Glutamatergic neuron (in vitro differentiated cells): Measurements from ENCODE around the gene F2R. TPM values are rescaled to one million over a fixed set of nuclear protein-coding genes. Genes with fewer than 3 reads are reported as not detected.
"Not testable (repeated sequence)": the region's sequence is repeated elsewhere in the genome, so short reads cannot be mapped to it uniquely, and the experiment has no call there.

Experiments
- DNase-seq: peaks from one replicate; pipeline ENCODE4 v3.0.0; 2022
- H3K27ac Mint-ChIP-seq: one replicate; pipeline ENCODE4 v1.8.0; 2020; ENCODE audit warnings: mild to moderate bottlenecking, mixed read lengths, inconsistent platforms; ENCODE audit not compliant: unreplicated experiment
- H3K27me3 Mint-ChIP-seq: one replicate; pipeline ENCODE4 v1.8.0; 2020; ENCODE audit warnings: mild to moderate bottlenecking, moderate library complexity, mixed read lengths, inconsistent platforms; ENCODE audit not compliant: unreplicated experiment
- H3K36me3 Mint-ChIP-seq: one replicate; pipeline ENCODE4 v1.8.0; 2020; ENCODE audit warnings: mild to moderate bottlenecking, mixed read lengths, inconsistent platforms; ENCODE audit not compliant: unreplicated experiment
- H3K4me1 Mint-ChIP-seq: one replicate; pipeline ENCODE4 v1.8.0; 2020; ENCODE audit warnings: mild to moderate bottlenecking, low read depth, mixed read lengths, inconsistent platforms; ENCODE audit not compliant: unreplicated experiment
- H3K4me3 Mint-ChIP-seq: one replicate; pipeline ENCODE4 v1.8.0; 2020; ENCODE audit warnings: mild to moderate bottlenecking, mixed read lengths, inconsistent platforms; ENCODE audit not compliant: unreplicated experiment
- H3K9me3 Mint-ChIP-seq: one replicate; pipeline ENCODE4 v1.8.0; 2020; ENCODE audit warnings: mild to moderate bottlenecking, moderate library complexity, mixed read lengths, inconsistent platforms; ENCODE audit not compliant: unreplicated experiment
- total RNA-seq: library from RNA; stranded (reverse); fragmentation: NEBNext Ultra II Directional; extraction: Animal tissue kit (Norgen Biotek cat#: 25700); gene quantifications from one replicate; pipeline ENCODE4 v1.2.1, GENCODE V29; 2021; ENCODE audit not compliant: unreplicated experiment
- TF ChIP-seq, protein P1 (sequence below): fragments of 200-600 bp; sonication (generic); IDR thresholded peaks from one replicate; pipeline ENCODE4 v1.5.0; 2021; ENCODE audit not compliant: partially characterized antibody, unreplicated experiment

F2R gene
- total RNA-seq, 1 donor from 2014 or later = 59.3 TPM

DNA sequence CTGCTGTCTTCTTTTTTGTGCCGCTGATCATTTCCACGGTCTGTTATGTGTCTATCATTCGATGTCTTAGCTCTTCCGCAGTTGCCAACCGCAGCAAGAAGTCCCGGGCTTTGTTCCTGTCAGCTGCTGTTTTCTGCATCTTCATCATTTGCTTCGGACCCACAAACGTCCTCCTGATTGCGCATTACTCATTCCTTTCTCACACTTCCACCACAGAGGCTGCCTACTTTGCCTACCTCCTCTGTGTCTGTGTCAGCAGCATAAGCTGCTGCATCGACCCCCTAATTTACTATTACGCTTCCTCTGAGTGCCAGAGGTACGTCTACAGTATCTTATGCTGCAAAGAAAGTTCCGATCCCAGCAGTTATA, 17.1 kb downstream of the F2R start:
- Mint-ChIP-seq H3K27ac (no peak overlapping the region), H3K36me3 (peaks cover 35% of the 10 kb centered on the region)

DNA sequence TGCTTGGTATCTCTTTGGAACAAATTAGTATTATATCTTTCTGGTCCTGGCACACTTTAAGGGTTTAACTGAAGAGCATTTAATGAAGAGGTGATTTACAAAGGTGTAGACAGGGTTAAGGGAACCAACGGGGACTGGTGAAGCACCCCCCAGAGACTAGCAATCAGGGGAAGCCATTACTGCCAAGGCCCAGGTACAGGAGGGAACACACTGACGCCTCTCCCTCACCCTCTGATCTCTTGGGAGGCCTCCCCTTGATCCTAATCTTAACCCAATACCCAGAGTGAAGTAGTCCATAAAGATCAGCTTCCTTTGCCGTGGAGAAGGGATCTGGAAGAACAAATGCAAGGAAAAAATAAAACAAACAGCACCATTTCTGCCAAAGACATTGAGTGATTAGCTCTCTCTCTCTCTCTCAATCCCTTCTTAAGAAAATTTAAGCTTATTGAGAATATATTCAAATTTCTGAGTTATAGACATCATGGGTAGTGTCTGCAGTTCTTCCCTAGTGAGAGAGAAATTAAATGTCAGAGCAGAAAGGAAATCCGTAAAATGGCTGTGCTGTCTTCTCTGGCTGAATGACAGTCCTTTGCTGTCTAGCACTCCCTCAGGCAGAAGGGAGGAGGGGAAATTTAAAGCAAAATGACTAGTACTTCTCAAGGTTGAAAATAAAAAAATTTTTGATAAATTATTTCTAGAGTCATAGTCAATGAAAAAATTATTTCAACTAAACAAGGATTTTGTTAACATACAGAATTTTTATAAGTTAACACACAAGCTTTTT, 20.0 kb downstream of the F2R start:
- TF ChIP-seq, protein P1, sequence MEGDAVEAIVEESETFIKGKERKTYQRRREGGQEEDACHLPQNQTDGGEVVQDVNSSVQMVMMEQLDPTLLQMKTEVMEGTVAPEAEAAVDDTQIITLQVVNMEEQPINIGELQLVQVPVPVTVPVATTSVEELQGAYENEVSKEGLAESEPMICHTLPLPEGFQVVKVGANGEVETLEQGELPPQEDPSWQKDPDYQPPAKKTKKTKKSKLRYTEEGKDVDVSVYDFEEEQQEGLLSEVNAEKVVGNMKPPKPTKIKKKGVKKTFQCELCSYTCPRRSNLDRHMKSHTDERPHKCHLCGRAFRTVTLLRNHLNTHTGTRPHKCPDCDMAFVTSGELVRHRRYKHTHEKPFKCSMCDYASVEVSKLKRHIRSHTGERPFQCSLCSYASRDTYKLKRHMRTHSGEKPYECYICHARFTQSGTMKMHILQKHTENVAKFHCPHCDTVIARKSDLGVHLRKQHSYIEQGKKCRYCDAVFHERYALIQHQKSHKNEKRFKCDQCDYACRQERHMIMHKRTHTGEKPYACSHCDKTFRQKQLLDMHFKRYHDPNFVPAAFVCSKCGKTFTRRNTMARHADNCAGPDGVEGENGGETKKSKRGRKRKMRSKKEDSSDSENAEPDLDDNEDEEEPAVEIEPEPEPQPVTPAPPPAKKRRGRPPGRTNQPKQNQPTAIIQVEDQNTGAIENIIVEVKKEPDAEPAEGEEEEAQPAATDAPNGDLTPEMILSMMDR = no peak
- no peak for DNase-seq
- no peaks in the 10 kb centered on the region for H3K9me3 Mint-ChIP-seq
- H3K27ac Mint-ChIP-seq = no peak overlapping the region
- no peak overlapping the region for H3K4me3 Mint-ChIP-seq
- H3K4me1 Mint-ChIP-seq = peaks cover 13% of the 10 kb centered on the region
- peaks cover 3% of the 10 kb centered on the region for H3K27me3 Mint-ChIP-seq
- peaks cover 11% of the 10 kb centered on the region for H3K36me3 Mint-ChIP-seq

More for the DNA sequence above, 17.1 kb downstream of the F2R start:
- no peak for DNase-seq
- Mint-ChIP-seq H3K9me3 (peaks cover 3% of the 10 kb centered on the region), H3K4me3 (no peak overlapping the region), H3K4me1 (peaks cover 13% of the 10 kb centered on the region), H3K27me3 (peaks cover 3% of the 10 kb centered on the region)
- TF ChIP-seq, protein P1 = no peak

DNA sequence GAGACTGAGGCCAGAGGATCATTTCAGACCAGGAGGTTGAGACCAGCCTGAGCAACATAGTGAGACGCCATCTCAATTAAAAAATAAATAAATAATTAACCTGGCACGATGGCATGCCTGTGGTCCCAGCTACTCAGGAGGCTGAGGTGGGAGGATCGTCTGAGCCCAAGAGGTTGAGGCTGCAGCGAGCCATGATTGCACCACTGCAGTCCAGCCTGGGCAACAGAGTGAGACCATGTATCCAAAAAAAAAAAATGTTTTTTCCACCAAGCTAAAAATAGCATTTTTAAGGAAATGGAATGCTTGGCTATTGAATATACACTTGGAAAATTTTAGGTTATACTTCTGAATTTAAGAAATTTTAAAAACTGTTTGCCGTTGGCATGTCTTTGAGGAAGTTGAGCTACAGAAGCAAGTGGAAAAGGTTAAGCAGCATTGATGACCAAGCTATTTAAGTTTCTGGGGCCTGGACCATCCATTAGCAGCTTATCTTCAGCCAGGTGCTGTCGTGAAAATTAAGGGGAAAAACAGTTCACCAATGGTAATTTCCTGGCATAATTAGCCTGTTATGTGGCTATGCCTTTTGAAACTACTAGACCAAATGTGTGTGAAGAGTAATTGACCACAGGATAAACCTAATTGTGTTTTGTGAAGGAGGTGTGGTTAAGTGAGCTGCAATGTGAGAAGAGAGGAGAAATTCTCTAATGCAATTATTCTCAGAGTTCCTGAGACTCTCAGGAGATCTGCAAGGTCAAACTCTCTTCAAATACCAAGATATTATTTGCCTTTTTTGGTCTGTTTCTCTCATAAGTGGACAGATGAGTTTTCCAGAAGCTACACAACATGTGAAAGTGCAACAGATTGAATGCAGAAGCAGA, 21.0 kb downstream of the F2R start:
- Mint-ChIP-seq H3K27ac (no peak overlapping the region), H3K4me1 (peaks cover 13% of the 10 kb centered on the region), H3K4me3 (no peak overlapping the region), H3K9me3 (no peaks in the 10 kb centered on the region), H3K36me3 (peaks cover 11% of the 10 kb centered on the region), H3K27me3 (peaks cover 3% of the 10 kb centered on the region)
- TF ChIP-seq, protein P1 = no peak
- DNase-seq = no peak

DNA sequence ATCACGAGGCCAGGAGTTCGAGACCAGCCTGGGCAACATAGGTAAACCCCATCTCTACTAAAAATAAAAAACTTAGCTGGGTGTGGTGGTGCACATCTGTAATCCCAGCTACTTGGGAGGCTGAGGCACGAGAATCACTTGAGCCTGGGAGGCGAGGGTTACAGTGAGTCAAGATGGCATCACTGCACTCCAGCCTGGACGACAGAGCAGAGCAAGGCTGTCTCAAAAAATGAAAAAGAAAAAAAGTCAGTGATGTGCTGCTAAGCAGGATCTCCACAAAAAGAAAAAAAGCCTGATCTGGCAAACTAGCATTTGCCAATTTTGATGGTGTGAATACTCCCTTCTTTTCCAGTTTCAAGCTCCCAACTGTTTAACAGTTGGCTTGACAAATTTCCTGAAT, 21.9 kb downstream of the F2R start:
- no peak for DNase-seq
- H3K27me3 Mint-ChIP-seq = peaks cover 3% of the 10 kb centered on the region
- TF ChIP-seq, protein P1 = no peak
- H3K36me3 Mint-ChIP-seq = peaks cover 4% of the 10 kb centered on the region
- no peak overlapping the region for H3K4me3 Mint-ChIP-seq
- H3K4me1 Mint-ChIP-seq = peaks cover 13% of the 10 kb centered on the region
- H3K27ac Mint-ChIP-seq = no peak overlapping the region
- H3K9me3 Mint-ChIP-seq = no peaks in the 10 kb centered on the region

DNA sequence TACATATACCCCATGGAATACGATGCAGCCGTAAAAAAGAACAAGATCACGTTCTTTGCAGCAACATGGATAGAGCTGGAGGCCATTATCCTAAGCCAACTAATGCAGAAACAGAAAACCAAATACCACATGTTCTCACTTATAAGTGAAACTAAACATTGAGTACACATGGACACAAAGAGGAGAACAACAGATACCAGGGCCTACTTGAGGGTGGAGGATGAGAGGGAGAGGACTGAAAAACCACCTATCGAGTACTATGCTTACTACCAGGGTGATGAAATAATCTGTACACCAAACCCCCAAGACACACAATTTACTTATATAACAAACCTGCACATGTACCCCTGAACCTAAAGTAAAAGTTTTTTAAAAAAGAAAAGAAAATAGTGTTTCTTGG, 25.6 kb downstream of the F2R start:
- not testable (repeated sequence) for H3K36me3 Mint-ChIP-seq, DNase-seq, H3K27ac Mint-ChIP-seq, H3K4me3 Mint-ChIP-seq, H3K4me1 Mint-ChIP-seq, H3K27me3 Mint-ChIP-seq, H3K9me3 Mint-ChIP-seq
